AG04450 (cell line): ENCODE results near the gene ALDH1A3. TPM values are rescaled to one million over a fixed set of nuclear protein-coding genes. Genes with fewer than 3 reads are reported as not detected.

Source experiments
- CTCF ChIA-PET: fragments of 300-600, 350-600 bp; formaldehyde crosslinking; extraction: SDS; loops from one replicate; lab custom pipeline; 2022; ENCODE audit warnings: antibody characterized with exemption, inconsistent platforms; lab: Charles Lee
- POLR2A ChIA-PET: fragments of 350-600 bp; formaldehyde crosslinking; extraction: SDS; loops from one replicate; lab custom pipeline; 2021; ENCODE audit warnings: antibody characterized with exemption, inconsistent platforms; lab: Yijun Ruan, JAX
- DNase-seq: peaks from one replicate; pipeline ENCODE4 v3.0.0-alpha.2; 2011; ENCODE audit warnings: low read depth, low spot score
- H3K27ac ChIP-seq: one replicate; pipeline ENCODE4 v1.5.1; 2012; ENCODE audit warnings: low read depth, low read length, control low read depth
- H3K27me3 ChIP-seq: one replicate; pipeline ENCODE4 v1.6.0; 2012; ENCODE audit warnings: low read length; ENCODE audit not compliant: control insufficient read depth, insufficient read depth
- H3K4me3 ChIP-seq: 2 replicates; pipeline ENCODE4 v1.5.1; 2011; ENCODE audit warnings: mild to moderate bottlenecking, low read depth, low read length, control low read depth
- H3K9me3 ChIP-seq: 2 replicates; pipeline ENCODE4 v1.5.1; 2012; ENCODE audit warnings: low read length; ENCODE audit not compliant: control insufficient read depth, insufficient read depth
- CTCF ChIP-seq: IDR thresholded peaks from 2 replicates; pipeline ENCODE4 v1.5.1; 2011; ENCODE audit warnings: low read depth, low read length, control low read depth, inconsistent platforms
- polyA plus RNA-seq: library from polyadenylated mRNA; depleted of rRNA; stranded (reverse); fragments of >200 nt; gene quantifications from 2 replicates; pipeline ENCODE4 v1.2.3, GENCODE V29; 2011

ALDH1A3 gene
- polyA plus RNA-seq, 1 experiment: 20.6 TPM

GRCh38 chr15:100880897-100881242, 1.2 kb downstream of the ALDH1A3 start:
- no peak for TF ChIP-seq CTCF
- Histone ChIP-seq H3K27ac (no peak overlapping the region), H3K9me3 (peaks cover 9% of the 10 kb centered on the region; the same call in 1 of the 2 replicates), H3K27me3 (peaks cover 30% of the 10 kb centered on the region), H3K4me3 (peak overlapping the region; percentile 58)
- POLR2A ChIA-PET: no interaction called here
- CTCF ChIA-PET: no interaction called here
- no peak for DNase-seq

GRCh38 chr15:100881573-100882336, 2.1 kb downstream of the ALDH1A3 start:
- ChIA-PET POLR2A (no interaction called here), CTCF (interaction anchor here (1.0 kb wide), 1 partner anchor 9 kb away, joined by 4 read pairs; no protein-coding TSS in a partner anchor)
- Histone ChIP-seq H3K9me3 (peaks cover 9% of the 10 kb centered on the region; the same call in 1 of the 2 replicates), H3K27ac (no peak overlapping the region), H3K27me3 (peaks cover 26% of the 10 kb centered on the region), H3K4me3 (0 out of 2 replicates have a peak overlapping the region, but pooled peaks have one; percentile 4)
- no peak for TF ChIP-seq CTCF
- no peak for DNase-seq

- TF ChIP-seq CTCF: no peak
- Histone ChIP-seq H3K27ac (no peak overlapping the region), H3K9me3 (peaks cover 9% of the 10 kb centered on the region; the same call in 1 of the 2 replicates), H3K4me3 (no peak overlapping the region), H3K27me3 (peaks cover 21% of the 10 kb centered on the region)
- ChIA-PET POLR2A (interaction anchor here (0.5 to 0.7 kb wide), 2 partner anchors 74 to 175 kb away, joined by 3 to 6 read pairs; no protein-coding TSS in a partner anchor), CTCF (interaction anchor here (1.2 to 1.4 kb wide), 2 partner anchors 12 to 258 kb away, joined by 3 to 4 read pairs; no protein-coding TSS in a partner anchor)
- no peak for DNase-seq
Measured at GRCh38 chr15:100885116-100885515, 5.5 kb downstream of the ALDH1A3 start.

GRCh38 chr15:100885811-100886210, 6.2 kb downstream of the ALDH1A3 start:
- Histone ChIP-seq H3K27ac (no peak overlapping the region), H3K4me3 (no peak overlapping the region), H3K9me3 (peaks cover 3% of the 10 kb centered on the region; the same call in 1 of the 2 replicates), H3K27me3 (peaks cover 14% of the 10 kb centered on the region)
- DNase-seq: no peak
- no peak for TF ChIP-seq CTCF
- ChIA-PET CTCF (interaction anchor here (0.7 to 1.2 kb wide), 2 partner anchors 13 to 403 kb away, joined by 3 to 4 read pairs; no protein-coding TSS in a partner anchor), POLR2A (no interaction called here)
